Globus pallidus (tissue), 1 donor: Measurements from ENCODE around the gene ASCL5.

Experiments used
- DNase-seq: peaks from one replicate; pipeline ENCODE4 v3.0.0-alpha.2; 2015; ENCODE audit warnings: low spot score

Gene ASCL5

GRCh38 chr1:201110616-201111015 lies 16.4 kb downstream of the ASCL5 start:
- no peak for DNase-seq

- no peak for DNase-seq
Measured at GRCh38 chr1:201110138-201110537, 16.8 kb downstream of the ASCL5 start.

- DNase-seq, result no peak
Measured at GRCh38 chr1:201109651-201110050, 17.3 kb downstream of the ASCL5 start.

DNA sequence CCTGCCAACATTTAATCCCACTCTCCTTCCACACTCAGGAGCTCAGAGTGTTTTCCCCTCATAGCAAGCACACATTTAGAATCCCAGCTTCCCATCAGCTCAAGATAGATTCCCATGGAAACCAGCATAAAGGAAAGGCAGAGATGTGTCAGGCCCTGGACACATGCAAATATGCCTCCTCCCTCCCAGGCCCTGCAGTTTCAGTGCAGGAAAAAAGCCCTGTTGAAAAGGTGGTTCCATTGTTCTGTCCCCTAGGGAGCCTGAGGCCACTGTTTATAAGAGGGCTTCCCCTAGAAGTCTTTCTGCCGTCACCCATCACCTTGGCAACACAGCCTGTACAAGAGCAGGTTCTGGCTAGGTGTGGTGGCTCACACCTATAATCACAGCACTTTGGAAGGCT lies 18.4 kb downstream of the ASCL5 start:
- no peak for DNase-seq

- no peak for DNase-seq
Measured at GRCh38 chr1:201105688-201106087, 21.3 kb downstream of the ASCL5 start.

DNA sequence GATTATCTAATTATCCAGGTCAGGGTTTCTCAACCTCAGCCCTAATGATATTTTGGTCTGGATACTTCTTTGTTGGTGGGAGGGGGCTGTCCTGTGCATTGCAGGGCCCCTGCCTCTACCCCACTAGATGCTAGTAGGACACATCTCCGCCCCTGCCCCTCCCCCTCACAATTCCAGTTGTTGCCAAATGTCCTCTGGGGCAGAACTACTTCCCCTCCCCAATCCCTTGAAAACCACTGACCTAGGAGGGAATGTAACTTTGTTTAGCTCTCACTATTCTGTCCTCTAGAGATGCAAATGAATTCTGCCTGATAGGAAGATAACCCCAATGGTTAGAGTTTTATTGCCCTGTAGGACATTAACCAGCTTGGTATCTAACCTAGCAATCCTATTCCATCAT lies 22.8 kb downstream of the ASCL5 start:
- DNase-seq, result no peak

- DNase-seq, result no peak
Measured at GRCh38 chr1:201103666-201104065, 23.3 kb downstream of the ASCL5 start.

GRCh38 chr1:201100169-201100930 lies 26.6 kb downstream of the ASCL5 start:
- no peak for DNase-seq

DNA sequence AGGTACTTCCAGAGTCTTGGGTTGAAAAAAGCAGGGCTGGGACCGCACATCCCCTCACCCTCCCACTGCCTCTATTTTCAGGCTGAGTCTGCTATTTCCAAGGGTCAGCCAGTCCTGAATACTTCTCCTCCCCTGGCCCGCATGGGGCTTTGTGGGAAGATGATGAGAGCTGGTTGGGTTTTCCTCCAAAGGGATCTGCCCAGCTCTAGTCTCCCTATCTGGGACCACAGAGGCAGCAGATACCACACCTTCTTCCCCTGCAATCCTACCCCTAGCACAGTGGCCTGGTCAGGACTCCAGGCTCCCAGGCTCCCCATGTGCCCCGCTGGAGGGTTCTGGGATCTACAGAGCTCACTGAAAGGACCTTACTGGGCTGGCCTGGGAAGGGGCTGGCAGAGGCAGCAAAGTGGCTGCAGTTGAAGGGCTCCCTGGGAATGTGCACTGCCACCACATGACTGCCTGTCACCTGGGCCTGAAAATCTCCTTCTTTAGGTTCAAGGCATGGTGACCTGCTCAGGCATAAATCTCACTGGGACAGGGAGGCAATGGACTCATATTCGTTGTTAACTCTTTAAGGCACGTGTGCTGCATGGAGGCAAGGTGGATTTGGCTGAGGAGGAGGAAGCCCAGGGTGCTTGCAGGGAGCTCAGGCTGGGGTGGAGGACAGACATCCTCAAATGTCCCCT lies 27.8 kb downstream of the ASCL5 start:
- DNase-seq, result no peak

GRCh38 chr1:201096977-201097856 lies 29.8 kb downstream of the ASCL5 start:
- DNase-seq, result no peak

- no peak for DNase-seq
Measured at GRCh38 chr1:201096041-201096461, 30.9 kb downstream of the ASCL5 start.

- DNase-seq, result peak; percentile 40
Measured at GRCh38 chr1:201095581-201095980, 31.4 kb downstream of the ASCL5 start.

GRCh38 chr1:201094832-201095231 lies 32.2 kb downstream of the ASCL5 start:
- DNase-seq, result no peak

DNA sequence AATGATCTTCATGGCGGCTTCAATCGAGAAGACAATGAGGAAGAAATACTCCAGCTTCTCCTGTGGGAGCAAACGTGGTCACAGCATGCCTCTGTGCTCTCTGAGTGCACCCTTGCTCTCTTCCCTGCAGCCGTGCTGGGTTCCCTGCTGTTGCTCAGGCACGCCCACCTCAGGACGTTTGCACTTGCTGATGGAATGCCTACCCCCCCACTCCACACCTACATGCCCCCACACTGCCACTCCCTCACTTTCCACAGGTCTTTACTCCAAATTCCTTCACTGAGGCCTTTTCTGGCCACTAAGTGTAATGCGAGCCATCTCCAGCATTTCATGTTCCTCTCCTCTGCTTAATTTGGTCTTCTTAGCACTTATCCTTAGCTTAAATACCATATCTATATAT lies 33.0 kb downstream of the ASCL5 start:
- no peak for DNase-seq

- no peak for DNase-seq
Measured at GRCh38 chr1:201093561-201093960, 33.4 kb downstream of the ASCL5 start.

- no peak for DNase-seq
Measured at GRCh38 chr1:201092738-201093137, 34.2 kb downstream of the ASCL5 start.

- DNase-seq, result no peak
Measured at GRCh38 chr1:201091256-201091655, 35.7 kb downstream of the ASCL5 start.

GRCh38 chr1:201090541-201090940 lies 36.4 kb downstream of the ASCL5 start:
- no peak for DNase-seq

DNA sequence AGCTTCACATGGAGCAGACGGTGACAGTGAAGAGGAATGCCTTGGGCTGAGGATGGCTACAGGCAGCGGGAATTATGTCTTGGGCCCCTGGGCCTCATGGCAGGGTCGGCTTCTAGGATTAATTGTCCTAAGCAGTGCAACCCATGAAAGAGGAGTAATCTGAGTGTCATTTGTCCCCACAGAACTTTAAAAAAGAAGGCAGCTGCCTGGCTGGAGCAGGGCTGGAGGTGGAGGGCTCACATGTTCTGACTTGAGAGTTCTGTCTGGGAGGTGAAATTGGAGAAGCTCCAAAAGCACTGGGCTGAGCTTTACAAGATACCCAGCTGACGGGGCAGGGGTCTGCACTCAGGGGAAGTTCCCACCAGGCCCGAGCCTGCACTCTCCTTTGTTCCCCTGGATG lies 37.4 kb downstream of the ASCL5 start:
- DNase-seq, result no peak

GRCh38 chr1:201088901-201089525 lies 38.0 kb downstream of the ASCL5 start:
- no peak for DNase-seq

DNA sequence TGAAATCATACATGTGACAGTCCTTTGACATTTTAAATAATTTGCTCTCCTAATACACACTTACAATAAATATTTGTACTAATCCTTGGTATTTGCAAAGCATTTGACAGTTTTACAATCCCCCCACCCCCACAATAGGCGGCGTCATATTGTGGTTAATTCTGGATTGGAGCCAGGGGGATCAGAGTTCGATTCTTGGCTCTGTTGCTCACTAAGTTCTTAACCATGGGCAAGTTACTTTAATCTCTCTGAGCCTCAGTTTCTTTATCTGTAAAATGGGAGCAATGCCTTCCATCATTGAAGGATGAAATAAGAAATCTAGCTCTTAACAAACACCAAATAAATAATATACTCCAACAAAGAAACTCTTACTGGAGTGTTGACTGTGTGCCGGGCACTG lies 38.6 kb downstream of the ASCL5 start:
- DNase-seq, result no peak
